NCI-H524 treated with DMSO at 0.1 percent for 48 hours (cell line): ENCODE results near the gene CDC14A.
"Not testable (repeated sequence)": the region's sequence is repeated elsewhere in the genome, so short reads cannot be mapped to it uniquely, and the experiment has no call there.

Source experiments
- DNase-seq: peaks from one replicate; lab custom pipeline; 2025; lab: John Stamatoyannopoulos, UW

CDC14A gene

GRCh38 chr1:100352267-100353070 lies at the start of gene CDC14A:
CDC14A (plus strand) TSS chr1:100352506; CDS start chr1:100352955, 449 bp downstream.
- peak; percentile 66 for DNase-seq

- DNase-seq, result no peak
Measured at GRCh38 chr1:100302739-100303138, 49.6 kb upstream of the CDC14A start.

GRCh38 chr1:100304227-100304626 lies 48.1 kb upstream of the CDC14A start:
- DNase-seq, result no peak

- DNase-seq, result no peak
Measured at GRCh38 chr1:100304921-100305320, 47.4 kb upstream of the CDC14A start.

- no peak for DNase-seq
Measured at GRCh38 chr1:100305954-100306353, 46.4 kb upstream of the CDC14A start.

- DNase-seq, result no peak
Measured at GRCh38 chr1:100306735-100307313, 45.5 kb upstream of the CDC14A start.

- DNase-seq, result no peak
Measured at GRCh38 chr1:100308777-100309176, 43.5 kb upstream of the CDC14A start.

GRCh38 chr1:100309863-100310262 lies 42.4 kb upstream of the CDC14A start:
- DNase-seq, result no peak

GRCh38 chr1:100313382-100313781 lies 38.9 kb upstream of the CDC14A start:
- DNase-seq, result no peak

GRCh38 chr1:100316622-100317021 lies 35.7 kb upstream of the CDC14A start:
- no peak for DNase-seq

- no peak for DNase-seq
Measured at GRCh38 chr1:100320311-100321099, 31.8 kb upstream of the CDC14A start.

- DNase-seq, result no peak
Measured at GRCh38 chr1:100321100-100321493, 31.2 kb upstream of the CDC14A start.

GRCh38 chr1:100321506-100321905 lies 30.8 kb upstream of the CDC14A start:
- no peak for DNase-seq

GRCh38 chr1:100322436-100323211 lies 29.7 kb upstream of the CDC14A start:
- DNase-seq, result no peak

- DNase-seq, result no peak
Measured at GRCh38 chr1:100323419-100324106, 28.7 kb upstream of the CDC14A start.

GRCh38 chr1:100325415-100326324 lies 26.6 kb upstream of the CDC14A start:
- no peak for DNase-seq

GRCh38 chr1:100326325-100326670 lies 26.0 kb upstream of the CDC14A start:
- DNase-seq, result not testable (repeated sequence)

- no peak for DNase-seq
Measured at GRCh38 chr1:100328133-100328532, 24.2 kb upstream of the CDC14A start.

GRCh38 chr1:100331146-100331545 lies 21.2 kb upstream of the CDC14A start:
- not testable (repeated sequence) for DNase-seq

- DNase-seq, result no peak
Measured at GRCh38 chr1:100332331-100332730, 20.0 kb upstream of the CDC14A start.
